ENCODE data around the gene TENM4.

The TENM4 gene

DNA sequence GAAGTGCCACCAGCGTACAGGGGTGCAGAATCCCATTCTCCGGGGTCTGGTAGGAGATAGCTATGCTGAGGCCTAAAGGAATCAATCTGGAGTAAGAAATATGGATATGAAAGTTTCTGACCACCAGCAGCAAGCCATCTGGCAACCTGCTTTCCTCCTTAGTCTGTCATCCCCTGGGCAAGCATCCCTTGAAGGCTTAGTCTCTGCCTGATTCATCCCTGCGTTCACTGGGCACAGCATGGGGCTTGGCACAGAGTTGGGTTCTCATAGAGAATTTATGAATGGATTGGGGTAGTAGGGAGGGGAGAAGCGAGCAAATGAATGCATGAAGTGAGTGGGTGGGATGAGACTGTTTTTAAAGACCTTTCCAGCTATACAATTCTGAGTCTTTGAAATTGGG is 780.4 kb downstream of the TENM4 start:
- no peak for DNase-seq

DNA sequence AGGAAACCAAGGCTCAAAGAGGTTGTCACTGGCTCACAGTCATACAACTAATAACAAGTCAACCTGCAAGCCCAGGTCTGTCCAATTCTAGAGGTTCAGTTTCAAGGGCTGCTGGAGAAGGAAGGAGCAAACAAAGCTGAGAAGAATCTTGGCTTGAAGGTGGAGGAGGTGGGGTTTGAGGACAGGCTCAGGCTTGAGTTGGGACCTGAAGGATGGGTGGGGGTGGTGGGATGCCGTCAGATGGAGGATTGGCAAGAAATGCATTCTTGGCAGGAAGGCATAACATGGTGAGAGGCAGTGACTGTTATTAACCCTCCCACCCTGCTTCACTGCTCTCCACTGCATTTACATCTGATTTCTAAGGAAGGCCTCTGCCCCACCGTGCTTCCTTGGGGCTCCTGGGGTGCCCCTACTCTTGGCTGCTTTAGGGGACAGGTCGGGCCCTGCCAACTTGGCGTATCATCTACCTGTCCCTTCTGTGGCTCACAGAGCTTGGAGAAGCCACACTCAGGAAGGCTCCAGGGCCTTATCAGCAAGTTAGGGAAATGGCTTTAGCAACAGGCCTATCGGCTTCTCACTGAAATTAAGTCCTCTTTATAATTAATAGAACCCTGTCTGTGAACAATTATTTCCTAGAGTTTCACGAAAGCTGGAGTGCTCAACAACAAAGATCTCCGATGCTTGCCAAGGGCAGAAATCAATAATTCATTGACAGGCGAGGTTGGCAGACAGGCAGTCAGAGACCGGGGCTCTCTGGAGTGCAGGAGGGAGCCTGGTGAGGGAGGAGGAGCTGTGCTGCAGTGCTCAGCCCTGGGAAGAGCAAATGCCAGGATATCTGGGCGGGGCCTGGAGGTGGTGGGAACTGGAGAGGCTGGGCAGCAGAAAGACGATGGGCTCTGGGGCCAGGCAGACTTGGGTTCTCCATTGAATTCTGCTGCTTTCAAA is 781.2 kb downstream of the TENM4 start:
- DNase-seq: no peak

DNA sequence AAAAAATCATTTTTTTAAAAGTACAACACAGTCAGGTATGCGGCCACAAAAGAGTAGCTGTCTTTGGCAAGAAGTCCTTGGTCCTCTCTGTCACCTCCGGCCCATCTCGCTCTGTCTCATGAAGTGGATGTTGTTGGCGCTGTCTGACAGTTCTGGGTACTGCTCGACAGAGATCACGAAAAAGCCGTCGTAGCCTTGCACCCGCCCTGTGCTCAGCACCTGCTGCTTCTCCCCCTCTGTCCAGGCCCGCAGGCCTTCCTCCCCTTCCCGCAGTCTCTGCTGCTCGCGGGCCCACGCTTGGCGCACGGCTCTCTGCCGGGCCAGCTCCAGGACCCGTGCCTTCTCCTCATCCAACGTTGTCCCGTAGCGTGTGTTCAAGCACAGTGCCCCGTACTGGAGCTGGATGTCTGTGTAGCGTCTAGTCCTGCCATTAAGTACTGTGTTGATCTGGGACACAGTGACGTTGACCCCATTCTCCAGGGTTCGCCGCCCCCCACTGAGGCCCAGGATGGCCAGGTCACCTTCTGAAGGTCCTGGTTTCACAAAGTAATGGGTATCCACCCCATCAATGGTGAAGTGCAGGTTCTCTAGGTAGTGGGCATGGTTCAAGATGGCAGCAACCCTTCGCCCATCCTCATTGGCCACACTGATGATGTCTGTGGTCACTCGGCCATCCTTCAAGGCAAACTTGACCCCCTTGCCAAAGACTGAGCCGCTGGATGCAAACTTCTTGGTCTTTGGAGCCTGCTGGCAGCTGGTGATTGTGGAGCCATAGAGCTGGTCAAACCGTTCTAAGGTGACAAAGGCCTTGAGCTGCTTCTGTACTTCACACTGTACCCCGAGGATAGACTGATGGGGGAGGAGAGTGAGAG is 782.6 kb downstream of the TENM4 start:
- DNase-seq: no peak

DNA sequence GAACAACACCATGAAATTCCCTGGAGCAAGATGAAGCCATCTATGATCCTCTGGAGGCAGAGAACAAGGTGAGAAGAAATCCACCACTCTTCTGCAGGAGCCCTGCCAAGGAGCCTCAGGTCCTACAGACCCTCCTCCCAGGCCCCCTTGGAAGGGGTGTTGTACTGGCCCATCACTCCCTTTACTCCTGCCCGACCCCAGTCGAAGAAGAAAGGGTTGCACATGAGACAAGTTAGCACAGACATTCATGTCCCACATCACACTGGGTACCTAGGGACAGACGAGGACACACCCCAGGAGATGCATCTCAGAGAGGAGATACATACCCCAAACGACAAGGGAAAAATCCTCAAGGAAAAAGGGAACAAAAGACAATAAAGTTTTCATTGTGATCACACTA is 783.4 kb downstream of the TENM4 start:
- DNase-seq: no peak

DNA sequence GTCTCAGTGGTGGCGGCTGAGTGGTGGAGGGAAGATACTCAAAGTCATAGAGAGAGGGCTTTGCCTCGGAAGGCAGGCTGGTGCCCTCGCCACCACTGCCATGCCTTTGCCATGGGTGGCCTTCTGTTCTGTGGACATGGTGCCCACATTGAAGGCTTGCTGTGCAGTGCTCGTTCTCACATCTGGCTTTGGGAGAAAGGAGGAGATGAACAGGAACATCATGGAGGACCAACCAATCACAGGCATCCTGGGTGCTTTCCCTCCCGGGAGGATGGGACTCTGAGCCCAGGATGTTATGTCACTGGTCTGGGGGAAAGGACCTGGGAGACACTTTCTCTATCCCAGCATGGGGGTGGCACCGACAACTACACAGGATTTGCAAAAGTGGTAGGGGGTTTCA is 783.8 kb downstream of the TENM4 start:
- DNase-seq: no peak

DNA sequence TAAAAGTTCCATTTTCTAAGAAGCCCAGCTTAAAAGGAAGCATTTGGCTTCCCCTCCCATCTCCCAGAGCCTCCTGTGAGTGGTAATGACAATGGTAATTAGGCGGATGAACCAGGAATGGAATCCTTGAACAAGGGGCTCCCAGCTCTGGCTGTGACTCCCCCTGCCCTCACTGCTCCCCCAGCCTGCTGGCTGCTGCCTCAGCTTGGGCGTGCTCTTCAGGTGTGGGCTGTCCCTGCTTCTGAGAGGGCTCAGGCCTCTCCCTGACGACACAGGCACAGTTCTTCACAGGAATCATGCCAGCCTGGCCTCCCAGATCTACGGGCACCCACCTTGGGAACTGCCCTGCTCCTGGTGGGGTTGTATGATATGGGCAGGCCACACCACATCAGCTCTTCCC is 784.5 kb downstream of the TENM4 start:
- no peak for DNase-seq

DNA sequence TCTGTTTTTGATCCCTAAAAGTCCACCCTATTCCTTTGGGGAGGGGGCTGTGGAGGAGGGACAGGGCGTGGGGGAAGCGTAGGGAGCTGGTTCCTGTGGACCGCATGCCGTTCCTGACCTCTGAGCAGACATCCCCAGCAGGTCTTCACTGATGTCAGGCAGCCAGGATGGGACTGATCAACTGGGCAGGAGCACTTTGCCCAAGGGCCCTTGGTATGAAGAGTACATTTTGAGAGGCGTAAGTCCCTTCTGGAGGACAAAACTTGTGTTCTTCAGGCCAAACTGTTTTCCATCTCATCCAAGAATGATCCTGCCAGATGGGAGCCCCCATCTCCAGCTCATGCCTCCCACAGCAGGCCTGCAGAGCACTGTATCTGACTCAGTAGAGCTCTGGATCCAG is 785.3 kb downstream of the TENM4 start:
- no peak for DNase-seq

DNA sequence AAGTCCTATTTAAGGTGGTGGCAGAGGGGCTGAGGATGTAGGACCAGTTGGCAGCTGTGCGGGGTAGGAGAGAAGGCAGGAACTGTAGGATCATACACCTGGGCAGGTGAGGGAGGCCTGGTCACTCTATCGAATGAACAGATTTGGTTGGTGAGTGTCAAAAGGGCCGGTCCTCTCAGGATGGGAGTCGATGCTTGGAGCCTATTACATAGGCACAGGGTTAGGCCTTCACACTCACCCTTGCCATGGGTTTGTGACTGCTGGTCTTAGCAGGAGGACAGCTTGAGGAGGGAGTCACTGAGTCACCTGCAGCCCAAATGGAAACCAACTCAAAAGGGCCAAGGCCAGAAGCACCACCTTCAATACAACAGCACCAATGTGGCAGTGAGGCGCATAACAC is 786.0 kb downstream of the TENM4 start:
- no peak for DNase-seq

DNA sequence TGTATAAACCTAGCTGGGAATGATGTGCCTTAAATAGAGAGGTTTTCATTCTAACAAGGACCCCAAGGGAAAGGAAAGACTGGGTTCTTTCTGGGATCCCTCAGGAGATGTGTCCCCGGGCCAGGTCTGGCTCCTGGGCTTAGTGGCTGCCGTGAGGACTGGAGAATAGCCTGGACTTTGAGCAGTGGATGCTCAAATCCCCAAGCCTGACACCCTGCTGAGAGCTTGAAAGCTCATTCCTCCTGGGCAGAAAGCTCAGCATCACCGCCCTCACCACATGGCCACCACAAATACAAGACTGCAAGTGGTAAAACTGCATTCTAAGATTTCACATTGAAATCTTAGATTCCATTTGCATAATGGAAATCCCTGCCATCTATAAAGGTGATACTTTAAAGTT is 786.8 kb downstream of the TENM4 start:
- DNase-seq: no peak

DNA sequence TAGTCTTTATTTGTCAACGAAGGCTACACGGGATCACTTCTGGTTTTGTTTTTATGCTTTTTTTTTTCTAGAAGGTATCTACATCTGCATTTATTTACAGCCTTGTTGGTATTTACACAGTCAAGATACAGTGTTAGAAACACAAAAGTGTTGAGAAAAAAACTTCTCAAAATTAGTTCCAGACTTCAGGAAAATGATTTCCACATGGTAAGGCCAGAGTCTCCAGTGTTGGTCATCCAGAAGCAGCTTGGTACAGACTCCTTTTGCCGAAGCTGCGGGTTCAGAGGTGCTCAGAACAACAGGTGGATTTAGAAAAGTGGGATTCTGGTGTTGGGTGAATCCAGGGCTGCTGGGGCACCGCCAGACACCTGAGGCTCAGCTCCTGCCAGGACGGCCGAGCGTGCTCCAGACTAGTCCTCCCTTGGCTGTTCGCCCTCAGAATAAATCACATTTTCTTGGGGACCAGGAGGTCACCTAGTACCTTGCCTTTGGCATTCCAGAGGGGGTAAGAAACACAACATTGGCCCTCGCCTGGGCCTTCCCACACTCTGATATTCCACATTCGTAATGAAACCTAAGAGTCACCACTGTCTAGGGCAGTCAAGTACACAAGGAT is 787.4 kb downstream of the TENM4 start:
- no peak for DNase-seq

DNA sequence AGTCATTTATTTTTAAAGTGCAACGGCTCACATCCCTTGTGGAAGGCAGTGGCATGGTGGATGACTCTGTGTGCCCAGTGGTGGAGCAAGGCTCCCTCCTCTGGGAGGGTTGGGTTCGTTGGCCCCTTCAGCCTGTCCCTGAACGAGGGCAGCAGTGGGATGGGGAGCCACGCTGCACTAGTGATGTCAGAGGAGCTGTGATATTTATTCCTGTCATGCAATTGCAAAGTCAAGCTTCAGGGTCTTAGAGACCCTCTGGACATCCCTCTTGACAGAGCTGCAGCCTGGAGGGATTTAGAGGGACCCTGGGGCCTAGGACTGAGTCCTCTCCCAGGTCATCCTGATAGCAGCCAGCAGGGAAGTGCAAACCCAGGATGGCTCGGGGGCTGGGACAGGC is 788.0 kb downstream of the TENM4 start:
- no peak for DNase-seq

DNA sequence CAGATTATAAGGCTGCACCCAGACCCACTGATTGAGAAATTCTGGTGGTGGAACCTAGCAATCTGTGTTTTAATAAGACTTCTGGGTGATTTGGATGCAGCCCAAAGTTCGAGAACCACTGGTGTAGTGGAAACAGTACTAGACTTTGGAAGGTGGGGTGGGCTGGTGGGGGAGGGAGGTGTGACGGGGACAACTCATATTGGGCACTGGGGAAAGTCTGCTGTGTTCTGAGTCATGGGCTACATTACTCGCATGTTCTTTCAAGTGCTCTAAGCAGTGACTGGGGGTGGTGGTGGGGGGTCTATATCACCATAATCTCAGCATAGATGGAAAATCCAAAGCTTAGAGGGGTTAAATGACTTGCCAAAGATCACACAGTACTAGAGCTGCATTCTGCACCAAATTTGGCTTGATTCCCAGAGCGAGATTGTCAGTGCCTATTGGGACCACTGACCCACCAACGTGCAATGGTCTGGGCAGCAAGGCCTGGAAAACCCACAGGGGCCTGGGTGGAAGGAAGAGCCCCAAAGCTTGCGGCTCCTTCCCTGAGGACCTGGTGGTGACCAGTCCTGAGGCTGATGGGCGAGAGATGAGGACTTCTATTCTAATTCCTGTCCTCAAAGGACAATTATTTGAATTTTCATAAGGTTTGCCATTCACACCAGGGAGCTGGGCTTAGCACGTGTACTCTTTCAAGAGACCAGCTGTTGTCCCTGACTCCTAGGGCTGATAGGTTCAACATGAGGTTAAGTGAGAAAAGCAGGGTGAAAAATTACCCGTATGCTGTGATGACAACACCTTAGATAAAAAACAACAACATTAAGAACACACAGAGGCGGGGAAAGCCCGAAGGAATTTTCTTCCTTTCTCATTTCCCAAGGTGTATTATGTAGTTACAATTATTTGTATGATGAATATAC is 788.6 kb downstream of the TENM4 start:
- no peak for DNase-seq

DNA sequence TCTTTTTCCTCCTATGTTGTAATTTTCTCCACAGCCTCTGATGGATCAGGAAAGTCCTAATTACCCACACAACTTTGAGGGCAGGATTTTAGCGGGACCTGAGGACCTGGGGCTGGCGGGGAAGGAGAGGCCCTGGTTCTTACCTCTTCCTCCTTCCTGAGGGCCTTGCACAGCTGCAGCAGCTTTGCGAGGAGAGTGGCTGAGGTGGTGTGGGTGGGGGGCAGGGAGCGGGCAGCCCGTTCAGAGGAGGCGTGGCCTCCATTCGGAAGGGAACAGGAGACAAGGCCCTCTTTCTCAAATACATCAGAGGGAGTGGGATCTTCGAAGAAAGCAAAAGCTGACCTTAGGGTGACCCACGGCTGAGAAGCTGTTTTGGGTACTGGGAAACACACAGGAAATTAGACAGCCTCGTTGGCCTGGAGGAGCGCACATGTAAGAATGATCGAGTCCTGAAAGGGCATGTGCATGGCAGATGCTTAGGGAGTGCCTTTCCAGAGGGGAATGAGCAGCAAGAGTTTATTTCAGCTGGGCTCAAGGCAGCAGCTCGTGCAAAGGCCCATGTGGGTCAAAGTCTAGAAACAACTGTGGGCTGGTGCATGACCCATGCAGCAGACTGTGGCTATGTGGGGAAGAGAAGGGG is 789.6 kb downstream of the TENM4 start:
- no peak for DNase-seq

DNA sequence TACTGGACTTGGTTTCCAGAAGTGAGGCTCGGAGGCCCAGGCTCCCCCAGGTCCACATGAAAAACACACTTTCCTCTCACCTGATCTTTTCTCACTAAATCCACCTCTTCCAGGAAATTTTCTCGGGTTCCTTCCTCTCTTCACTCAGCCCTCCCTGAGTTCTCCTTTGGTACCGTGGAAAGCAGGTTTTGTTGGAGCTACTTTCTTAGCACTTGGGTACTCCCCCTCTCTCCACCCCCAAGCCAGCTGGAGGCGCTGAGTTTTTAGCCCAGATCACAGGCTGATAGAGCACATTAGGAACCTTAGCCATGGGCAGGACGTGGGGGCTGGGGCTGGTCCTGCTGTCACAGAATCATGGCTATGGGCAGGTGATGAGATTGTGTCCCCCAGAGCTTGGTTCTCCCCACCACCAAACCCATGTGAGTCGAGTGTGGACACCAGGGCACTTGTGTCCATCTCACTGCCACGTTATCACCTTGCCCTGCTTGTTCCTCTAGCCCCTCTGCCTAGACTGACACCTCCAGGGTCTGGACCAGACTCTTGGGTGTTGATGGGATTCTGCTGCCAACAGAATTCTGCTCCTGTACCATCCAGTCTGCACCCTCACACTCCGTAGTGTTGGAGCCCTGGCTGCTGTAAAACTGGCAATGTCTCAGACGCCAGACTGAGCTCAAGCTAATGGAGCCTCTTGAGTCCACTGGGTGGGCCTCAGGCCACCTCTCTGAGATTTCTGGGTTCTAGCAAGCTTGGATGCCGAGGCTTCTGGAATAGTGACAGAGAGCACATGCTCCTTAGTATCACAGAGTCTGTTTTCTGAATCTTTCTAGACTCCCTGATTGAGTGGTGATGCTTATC is 791.2 kb downstream of the TENM4 start:
- DNase-seq: no peak

DNA sequence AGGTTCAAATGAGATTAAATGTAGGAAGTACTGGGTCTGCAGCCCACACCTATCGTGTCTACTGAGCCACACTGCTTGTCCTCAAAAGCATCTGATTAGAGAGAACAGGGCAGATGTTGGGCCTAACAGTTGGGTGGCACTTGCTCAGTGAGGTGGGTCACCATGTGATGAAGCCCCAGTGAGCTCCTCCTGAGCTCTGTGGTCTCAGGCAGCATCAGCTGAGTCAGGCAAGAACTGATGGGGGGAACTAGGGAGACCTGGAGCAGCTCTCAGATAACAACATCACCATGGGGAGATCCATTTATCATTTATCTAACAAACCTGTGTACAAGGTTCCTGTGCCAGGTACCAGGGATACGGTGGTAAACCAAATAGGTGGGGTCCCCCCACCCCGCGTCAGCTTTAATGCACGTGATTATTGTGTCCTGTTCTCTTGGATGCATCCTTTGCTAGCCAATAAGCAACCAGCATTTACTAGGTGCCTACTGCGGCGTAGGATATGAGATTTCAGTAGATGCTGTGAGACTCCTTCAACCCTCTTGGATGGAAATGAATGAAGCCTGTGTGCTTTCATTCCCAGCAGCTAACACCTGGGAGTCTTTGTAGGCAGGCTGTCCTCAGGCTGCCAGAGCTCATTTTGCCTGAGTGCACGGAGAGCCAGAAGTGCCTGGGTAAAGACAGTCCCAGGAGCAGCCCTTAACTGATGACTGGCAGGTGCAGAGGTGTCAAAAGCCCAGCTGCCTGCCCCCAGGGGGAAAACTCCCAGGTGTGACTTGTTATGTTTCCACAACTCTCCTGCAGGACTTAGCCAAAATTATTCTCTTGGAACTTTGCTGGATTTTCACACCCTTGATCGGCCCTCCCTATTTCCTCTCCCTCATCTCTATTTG is 792.6 kb downstream of the TENM4 start:
- no peak for DNase-seq

DNA sequence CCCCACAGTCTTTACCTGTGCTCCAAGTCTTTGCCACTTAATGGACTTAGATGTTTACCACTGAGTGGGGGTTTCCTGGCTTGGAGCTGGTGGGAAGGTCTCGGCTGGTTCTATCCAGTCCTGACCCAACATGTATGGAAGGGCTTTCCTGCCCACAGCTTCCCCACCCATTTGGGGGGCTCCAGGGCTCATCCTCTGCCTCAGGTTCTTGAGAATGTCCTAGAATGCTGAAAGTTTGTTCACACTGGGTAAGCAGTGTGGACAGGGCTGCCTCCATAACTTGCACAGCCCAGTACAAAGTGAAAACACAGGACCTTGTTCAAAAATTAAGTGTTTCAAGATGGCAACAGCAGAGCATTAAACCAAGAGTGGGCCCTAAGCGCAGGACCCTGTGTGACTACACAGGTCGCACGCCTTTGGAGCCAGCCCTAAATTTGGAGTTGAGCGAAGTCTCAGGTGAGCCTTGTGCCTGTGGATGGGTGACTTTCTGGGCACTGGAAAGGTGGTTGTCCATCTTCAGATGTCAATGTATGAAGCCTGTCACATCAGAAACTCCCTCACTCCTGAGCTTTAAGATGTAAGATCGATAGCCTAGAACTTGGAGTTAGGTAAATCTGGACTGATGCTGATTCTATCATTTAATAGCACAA is 793.4 kb downstream of the TENM4 start:
- DNase-seq: no peak

DNA sequence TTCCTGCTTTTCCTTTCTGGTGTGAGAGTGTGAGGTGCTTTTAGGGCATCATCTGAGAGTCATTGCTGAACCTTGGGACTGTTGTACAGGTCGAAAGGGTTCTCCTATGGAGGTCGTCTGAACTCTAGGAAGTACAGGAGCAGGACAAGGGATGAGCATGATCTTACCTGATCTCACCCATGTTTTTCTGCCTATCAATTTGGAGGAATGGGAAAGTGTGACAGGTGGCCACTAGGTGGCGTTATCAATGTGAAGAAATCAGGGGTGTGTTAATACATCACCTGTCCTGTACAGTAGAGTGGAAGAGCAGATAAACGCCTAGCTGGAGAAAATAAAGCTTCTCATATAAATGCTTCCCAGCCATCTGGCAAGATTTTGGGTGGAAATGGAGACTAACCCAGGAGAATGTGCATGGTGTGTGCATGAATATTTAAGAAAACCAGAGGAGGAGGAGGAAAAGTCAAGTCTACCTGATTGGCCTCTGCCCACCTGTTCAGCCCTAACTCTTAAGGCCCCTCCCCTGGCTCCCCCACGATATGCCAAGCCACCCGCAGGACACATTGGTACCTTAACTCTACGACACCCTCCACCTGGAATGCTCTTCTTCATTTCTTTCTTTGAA is 794.2 kb downstream of the TENM4 start:
- peak; percentile 25 for DNase-seq
